WTC11 (cell line): Measurements from ENCODE around the gene SLC25A30.

ENCODE experiments used
- ETV6 ChIP-seq: sonication (generic); formaldehyde crosslinking; IDR thresholded peaks from 2 replicates; pipeline ENCODE4 v1.8.1; 2022; ENCODE audit warnings: mild to moderate bottlenecking, missing genetic modification reagents
- JUN ChIP-seq: sonication (generic); formaldehyde crosslinking; IDR thresholded peaks from 2 replicates; pipeline ENCODE4 v1.8.0; 2023; ENCODE audit warnings: mild to moderate bottlenecking, missing genetic modification reagents
- KAT7 ChIP-seq: sonication (generic); formaldehyde crosslinking; IDR thresholded peaks from 2 replicates; pipeline ENCODE4 v1.8.1; 2023; ENCODE audit warnings: missing genetic modification reagents, mild to moderate bottlenecking, borderline replicate concordance
- TF ChIP-seq, protein P1 (sequence below): sonication (generic); formaldehyde crosslinking; IDR thresholded peaks from 2 replicates; pipeline ENCODE4 v1.8.0; 2022; ENCODE audit warnings: mild to moderate bottlenecking, missing genetic modification reagents
- TF ChIP-seq, protein P2 (sequence below): sonication (generic); formaldehyde crosslinking; conservative IDR thresholded peaks from 2 replicates; pipeline ENCODE4 v1.8.1; 2022; ENCODE audit warnings: mild to moderate bottlenecking, missing genetic modification reagents
- TF ChIP-seq, protein P3 (sequence below): fragments of 200-600 bp; IDR thresholded peaks from 2 replicates; pipeline ENCODE4 v1.8.0; 2022; ENCODE audit warnings: antibody characterized with exemption

DNA sequence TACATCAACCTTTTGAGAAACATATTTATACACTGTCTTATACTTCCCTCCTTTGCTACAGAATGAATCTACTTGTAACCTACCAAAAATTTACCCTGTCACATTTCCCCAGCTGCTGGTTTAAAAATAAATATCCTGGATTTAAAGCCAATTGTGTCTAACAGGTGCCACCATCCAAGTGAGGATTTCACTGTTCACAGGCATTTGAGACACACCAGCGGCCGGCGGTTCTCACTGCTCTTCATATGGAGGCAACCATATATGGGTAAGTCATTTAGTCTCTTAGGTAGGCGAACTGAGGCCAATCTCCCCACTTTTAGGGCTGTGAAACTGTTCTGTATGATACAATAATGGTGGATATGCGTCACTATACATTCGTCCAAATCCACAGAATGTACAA lies 26.2 kb downstream of the SLC25A30 start:
- no peak for TF ChIP-seq JUN
- TF ChIP-seq KAT7 = no peak
- TF ChIP-seq, protein P1, sequence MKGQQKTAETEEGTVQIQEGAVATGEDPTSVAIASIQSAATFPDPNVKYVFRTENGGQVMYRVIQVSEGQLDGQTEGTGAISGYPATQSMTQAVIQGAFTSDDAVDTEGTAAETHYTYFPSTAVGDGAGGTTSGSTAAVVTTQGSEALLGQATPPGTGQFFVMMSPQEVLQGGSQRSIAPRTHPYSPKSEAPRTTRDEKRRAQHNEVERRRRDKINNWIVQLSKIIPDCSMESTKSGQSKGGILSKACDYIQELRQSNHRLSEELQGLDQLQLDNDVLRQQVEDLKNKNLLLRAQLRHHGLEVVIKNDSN (CRISPR knock-in tag) = no peak
- TF ChIP-seq, protein P2, sequence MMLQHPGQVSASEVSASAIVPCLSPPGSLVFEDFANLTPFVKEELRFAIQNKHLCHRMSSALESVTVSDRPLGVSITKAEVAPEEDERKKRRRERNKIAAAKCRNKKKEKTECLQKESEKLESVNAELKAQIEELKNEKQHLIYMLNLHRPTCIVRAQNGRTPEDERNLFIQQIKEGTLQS (CRISPR knock-in tag) = no peak
- TF ChIP-seq, protein P3, sequence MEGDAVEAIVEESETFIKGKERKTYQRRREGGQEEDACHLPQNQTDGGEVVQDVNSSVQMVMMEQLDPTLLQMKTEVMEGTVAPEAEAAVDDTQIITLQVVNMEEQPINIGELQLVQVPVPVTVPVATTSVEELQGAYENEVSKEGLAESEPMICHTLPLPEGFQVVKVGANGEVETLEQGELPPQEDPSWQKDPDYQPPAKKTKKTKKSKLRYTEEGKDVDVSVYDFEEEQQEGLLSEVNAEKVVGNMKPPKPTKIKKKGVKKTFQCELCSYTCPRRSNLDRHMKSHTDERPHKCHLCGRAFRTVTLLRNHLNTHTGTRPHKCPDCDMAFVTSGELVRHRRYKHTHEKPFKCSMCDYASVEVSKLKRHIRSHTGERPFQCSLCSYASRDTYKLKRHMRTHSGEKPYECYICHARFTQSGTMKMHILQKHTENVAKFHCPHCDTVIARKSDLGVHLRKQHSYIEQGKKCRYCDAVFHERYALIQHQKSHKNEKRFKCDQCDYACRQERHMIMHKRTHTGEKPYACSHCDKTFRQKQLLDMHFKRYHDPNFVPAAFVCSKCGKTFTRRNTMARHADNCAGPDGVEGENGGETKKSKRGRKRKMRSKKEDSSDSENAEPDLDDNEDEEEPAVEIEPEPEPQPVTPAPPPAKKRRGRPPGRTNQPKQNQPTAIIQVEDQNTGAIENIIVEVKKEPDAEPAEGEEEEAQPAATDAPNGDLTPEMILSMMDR = no peak
- TF ChIP-seq ETV6 (CRISPR knock-in tag) = no peak
